Measurements from ENCODE around the gene SIRT1. TPM values are rescaled to one million over a fixed set of nuclear protein-coding genes. Genes with fewer than 3 reads are reported as not detected.

Gene SIRT1
- total and polyA plus RNA-seq, 9 of the 15 experiments (the other 6 are each of a cell fraction or from before 2014, with no cell fraction given) = 7.8 to 25.8 (median 19.1) TPM

DNA sequence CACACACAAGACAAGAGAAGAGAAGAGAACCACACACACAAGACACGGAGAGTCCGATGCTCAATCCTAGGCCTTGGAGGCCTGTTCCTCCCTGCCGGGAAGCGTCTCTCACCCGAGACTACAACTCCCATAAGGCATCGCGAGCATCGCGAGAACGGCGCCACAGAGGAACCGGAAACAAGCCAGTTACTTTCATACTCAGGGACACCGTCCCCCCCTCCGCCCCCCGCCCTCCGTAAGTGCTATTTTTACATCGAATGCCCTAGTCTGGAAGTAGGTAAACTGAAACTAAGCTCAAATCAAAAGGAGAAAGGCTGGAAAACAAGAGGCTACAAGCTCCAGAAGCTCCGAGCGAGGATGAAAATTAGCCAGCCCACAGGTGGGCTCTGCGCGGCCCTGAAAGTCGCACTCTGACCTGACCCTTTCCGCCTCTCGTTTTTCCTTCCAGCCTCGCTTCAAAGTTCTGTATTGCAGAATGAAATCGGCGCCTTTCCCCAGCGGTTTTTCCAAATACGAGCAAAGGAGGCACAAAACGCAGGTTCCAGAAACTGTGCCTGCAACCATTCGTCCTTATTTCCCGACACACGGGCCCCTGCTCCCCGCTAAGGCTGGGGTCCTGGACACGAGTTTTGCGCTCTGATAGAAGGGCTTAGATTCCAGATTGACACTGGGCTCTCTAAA is 35.0 kb upstream of the SIRT1 start:
- Histone ChIP-seq H4K20me1 (replicated peaks; ENCODE audit: control insufficient read depth, insufficient read depth, low read length) (no peaks in the 10 kb centered on the region), H3K9ac (ENCODE audit: insufficient read depth in 1 of 2, low read depth in 2 of 2, low read length in 2 of 2) (peak overlapping the region; percentile 84 to 96), H3K79me2 (ENCODE audit: control insufficient read depth, insufficient read depth, low read length) (peaks cover 7% of the 10 kb centered on the region; the same call in 2 of the 3 replicates), H3K4me3 (peak overlapping the region; percentile 52), H3K9me1 (ENCODE audit: control insufficient read depth, insufficient read depth, low read length) (no peaks in the 10 kb centered on the region), H3K9me3 (replicated peaks; ENCODE audit: control insufficient read depth, insufficient read depth, low read depth, low read length) (no peaks in the 10 kb centered on the region), H3K36me3 (ENCODE audit: control insufficient read depth, insufficient read depth, low read length) (no peaks in the 10 kb centered on the region; the same call in 2 of the 3 replicates), H3K4me2 (ENCODE audit: insufficient read depth, low read length) (peak overlapping the region; percentile 91), H3K27me3 (ENCODE audit: control insufficient read depth in 2 of 2, insufficient read depth in 2 of 2, low read length in 2 of 2) (no peaks in the 10 kb centered on the region), H3K27ac (ENCODE audit: extremely low read depth, low read depth, low read length) (peak overlapping the region; percentile 90), H2AFZ (ENCODE audit: low read depth, low read length) (peak overlapping the region; percentile 98), H3K4me1 (replicated peaks in 1 of 2; ENCODE audit: control insufficient read depth in 2 of 2, insufficient read depth in 2 of 2, low read length in 2 of 2) (peaks cover 7 to 8% of the 10 kb centered on the region in 2 experiments; a peak in 4 of 5 replicates)
- TSS peak; percentile 98 for BruUV-seq (replicated peaks)
- peak; percentile 92 to 99 (median 94) for DNase-seq (ENCODE audit: extremely low read depth in 1 of 4, low spot score in 3 of 4)
- CTCF ChIA-PET (ENCODE audit: low intra/inter-chr PET ratio) = no interaction called here
- WGBS (ENCODE audit: insufficient coverage, low coverage, missing lambda C conversion rate) = under 1% methylated on average over 36 of the region's 36 CpGs
- in situ Hi-C loops (cut with MboI) = loop anchor here (10.0 kb wide), 1 partner anchor 455 kb away; no protein-coding TSS in a partner anchor
- intact Hi-C loops (cut with micrococcal nuclease) = no loop called here
- POLR2A ChIA-PET = interaction anchor here (0.6 to 1.6 kb wide), 5 partner anchors 12 to 1573 kb away, joined by 3 to 6 read pairs (median 4); partner anchors contain the start of gene DNAJC12
- ATAC-seq = peak; percentile 99
- peak; percentile 99 for FAIRE-seq
- TF ChIP-seq EP400 (IDR thresholded peaks at IDR 0.05) (peak; percentile 76; the same call in 1 of the 2 replicates), KDM4B (IDR thresholded peaks at IDR 0.05; ENCODE audit: borderline replicate concordance in 2 of 2, low read depth in 1 of 2) (peak in 1 of 2 experiments; percentile 93; a peak in 2 of 4 replicates), CBFB (CRISPR knock-in tag; IDR thresholded peaks at IDR 0.05) (0 out of 2 replicates have a peak, but pooled peaks have one; percentile 48)
- TF ChIP-seq, protein P1, sequence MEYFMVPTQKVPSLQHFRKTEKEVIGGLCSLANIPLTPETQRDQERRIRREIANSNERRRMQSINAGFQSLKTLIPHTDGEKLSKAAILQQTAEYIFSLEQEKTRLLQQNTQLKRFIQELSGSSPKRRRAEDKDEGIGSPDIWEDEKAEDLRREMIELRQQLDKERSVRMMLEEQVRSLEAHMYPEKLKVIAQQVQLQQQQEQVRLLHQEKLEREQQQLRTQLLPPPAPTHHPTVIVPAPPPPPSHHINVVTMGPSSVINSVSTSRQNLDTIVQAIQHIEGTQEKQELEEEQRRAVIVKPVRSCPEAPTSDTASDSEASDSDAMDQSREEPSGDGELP (CRISPR knock-in tag; IDR thresholded peaks at IDR 0.05; ENCODE audit: borderline replicate concordance) = peak; percentile 52; the same call in 1 of the 2 replicates
- TF ChIP-seq, protein P2, sequence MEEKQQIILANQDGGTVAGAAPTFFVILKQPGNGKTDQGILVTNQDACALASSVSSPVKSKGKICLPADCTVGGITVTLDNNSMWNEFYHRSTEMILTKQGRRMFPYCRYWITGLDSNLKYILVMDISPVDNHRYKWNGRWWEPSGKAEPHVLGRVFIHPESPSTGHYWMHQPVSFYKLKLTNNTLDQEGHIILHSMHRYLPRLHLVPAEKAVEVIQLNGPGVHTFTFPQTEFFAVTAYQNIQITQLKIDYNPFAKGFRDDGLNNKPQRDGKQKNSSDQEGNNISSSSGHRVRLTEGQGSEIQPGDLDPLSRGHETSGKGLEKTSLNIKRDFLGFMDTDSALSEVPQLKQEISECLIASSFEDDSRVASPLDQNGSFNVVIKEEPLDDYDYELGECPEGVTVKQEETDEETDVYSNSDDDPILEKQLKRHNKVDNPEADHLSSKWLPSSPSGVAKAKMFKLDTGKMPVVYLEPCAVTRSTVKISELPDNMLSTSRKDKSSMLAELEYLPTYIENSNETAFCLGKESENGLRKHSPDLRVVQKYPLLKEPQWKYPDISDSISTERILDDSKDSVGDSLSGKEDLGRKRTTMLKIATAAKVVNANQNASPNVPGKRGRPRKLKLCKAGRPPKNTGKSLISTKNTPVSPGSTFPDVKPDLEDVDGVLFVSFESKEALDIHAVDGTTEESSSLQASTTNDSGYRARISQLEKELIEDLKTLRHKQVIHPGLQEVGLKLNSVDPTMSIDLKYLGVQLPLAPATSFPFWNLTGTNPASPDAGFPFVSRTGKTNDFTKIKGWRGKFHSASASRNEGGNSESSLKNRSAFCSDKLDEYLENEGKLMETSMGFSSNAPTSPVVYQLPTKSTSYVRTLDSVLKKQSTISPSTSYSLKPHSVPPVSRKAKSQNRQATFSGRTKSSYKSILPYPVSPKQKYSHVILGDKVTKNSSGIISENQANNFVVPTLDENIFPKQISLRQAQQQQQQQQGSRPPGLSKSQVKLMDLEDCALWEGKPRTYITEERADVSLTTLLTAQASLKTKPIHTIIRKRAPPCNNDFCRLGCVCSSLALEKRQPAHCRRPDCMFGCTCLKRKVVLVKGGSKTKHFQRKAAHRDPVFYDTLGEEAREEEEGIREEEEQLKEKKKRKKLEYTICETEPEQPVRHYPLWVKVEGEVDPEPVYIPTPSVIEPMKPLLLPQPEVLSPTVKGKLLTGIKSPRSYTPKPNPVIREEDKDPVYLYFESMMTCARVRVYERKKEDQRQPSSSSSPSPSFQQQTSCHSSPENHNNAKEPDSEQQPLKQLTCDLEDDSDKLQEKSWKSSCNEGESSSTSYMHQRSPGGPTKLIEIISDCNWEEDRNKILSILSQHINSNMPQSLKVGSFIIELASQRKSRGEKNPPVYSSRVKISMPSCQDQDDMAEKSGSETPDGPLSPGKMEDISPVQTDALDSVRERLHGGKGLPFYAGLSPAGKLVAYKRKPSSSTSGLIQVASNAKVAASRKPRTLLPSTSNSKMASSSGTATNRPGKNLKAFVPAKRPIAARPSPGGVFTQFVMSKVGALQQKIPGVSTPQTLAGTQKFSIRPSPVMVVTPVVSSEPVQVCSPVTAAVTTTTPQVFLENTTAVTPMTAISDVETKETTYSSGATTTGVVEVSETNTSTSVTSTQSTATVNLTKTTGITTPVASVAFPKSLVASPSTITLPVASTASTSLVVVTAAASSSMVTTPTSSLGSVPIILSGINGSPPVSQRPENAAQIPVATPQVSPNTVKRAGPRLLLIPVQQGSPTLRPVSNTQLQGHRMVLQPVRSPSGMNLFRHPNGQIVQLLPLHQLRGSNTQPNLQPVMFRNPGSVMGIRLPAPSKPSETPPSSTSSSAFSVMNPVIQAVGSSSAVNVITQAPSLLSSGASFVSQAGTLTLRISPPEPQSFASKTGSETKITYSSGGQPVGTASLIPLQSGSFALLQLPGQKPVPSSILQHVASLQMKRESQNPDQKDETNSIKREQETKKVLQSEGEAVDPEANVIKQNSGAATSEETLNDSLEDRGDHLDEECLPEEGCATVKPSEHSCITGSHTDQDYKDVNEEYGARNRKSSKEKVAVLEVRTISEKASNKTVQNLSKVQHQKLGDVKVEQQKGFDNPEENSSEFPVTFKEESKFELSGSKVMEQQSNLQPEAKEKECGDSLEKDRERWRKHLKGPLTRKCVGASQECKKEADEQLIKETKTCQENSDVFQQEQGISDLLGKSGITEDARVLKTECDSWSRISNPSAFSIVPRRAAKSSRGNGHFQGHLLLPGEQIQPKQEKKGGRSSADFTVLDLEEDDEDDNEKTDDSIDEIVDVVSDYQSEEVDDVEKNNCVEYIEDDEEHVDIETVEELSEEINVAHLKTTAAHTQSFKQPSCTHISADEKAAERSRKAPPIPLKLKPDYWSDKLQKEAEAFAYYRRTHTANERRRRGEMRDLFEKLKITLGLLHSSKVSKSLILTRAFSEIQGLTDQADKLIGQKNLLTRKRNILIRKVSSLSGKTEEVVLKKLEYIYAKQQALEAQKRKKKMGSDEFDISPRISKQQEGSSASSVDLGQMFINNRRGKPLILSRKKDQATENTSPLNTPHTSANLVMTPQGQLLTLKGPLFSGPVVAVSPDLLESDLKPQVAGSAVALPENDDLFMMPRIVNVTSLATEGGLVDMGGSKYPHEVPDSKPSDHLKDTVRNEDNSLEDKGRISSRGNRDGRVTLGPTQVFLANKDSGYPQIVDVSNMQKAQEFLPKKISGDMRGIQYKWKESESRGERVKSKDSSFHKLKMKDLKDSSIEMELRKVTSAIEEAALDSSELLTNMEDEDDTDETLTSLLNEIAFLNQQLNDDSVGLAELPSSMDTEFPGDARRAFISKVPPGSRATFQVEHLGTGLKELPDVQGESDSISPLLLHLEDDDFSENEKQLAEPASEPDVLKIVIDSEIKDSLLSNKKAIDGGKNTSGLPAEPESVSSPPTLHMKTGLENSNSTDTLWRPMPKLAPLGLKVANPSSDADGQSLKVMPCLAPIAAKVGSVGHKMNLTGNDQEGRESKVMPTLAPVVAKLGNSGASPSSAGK (IDR thresholded peaks at IDR 0.05) = no peak
- TF ChIP-seq, protein P3, sequence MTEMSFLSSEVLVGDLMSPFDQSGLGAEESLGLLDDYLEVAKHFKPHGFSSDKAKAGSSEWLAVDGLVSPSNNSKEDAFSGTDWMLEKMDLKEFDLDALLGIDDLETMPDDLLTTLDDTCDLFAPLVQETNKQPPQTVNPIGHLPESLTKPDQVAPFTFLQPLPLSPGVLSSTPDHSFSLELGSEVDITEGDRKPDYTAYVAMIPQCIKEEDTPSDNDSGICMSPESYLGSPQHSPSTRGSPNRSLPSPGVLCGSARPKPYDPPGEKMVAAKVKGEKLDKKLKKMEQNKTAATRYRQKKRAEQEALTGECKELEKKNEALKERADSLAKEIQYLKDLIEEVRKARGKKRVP (CRISPR knock-in tag; IDR thresholded peaks at IDR 0.05) = no peak

Measured in K562 (cell line).